ENCODE data around the gene CHMP4B.
"Not testable (repeated sequence)": the region's sequence is repeated elsewhere in the genome, so short reads cannot be mapped to it uniquely, and the experiment has no call there.

The CHMP4B gene

GRCh38 chr20:33789858-33790182 lies 21.3 kb upstream of the CHMP4B start:
- no peak for DNase-seq (ENCODE audit: low read depth)

DNA sequence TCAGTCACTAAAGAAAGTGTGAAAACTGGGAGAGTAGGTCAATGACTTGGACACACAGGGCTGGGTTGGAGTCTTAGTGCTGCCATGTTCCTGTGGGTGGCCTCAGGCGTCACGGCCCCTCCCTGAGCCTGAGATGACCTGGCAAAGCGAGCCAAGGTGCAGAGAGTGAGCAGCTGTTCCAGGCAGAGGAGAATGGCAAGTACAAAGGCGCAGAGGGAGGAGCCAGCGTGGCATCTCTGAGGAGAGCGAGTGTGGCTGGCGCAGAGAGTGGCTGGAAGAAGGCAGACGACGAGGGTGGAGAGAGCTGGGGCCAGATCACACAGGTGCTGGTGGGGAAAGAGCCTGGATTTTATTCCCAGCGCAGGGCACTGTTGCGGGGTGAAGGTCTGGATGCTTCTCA lies 20.6 kb upstream of the CHMP4B start:
- no peak for DNase-seq (ENCODE audit: low read depth)

DNA sequence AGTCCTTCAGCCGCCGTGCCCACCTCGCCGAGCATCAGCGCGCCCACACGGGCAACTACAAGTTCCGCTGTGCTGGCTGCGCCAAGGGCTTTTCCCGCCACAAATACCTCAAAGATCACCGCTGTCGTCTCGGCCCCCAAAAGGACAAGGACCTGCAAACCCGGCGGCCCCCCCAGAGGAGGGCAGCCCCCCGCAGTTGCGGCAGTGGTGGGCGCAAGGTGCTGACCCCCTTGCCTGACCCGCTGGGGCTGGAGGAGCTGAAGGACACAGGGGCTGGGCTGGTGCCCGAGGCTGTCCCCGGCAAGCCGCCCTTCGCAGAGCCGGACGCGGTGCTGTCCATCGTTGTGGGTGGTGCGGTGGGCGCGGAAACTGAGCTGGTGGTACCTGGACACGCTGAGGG lies 20.1 kb upstream of the CHMP4B start:
- no peak for DNase-seq (ENCODE audit: low read depth)

GRCh38 chr20:33791540-33791939 lies 19.6 kb upstream of the CHMP4B start:
- DNase-seq (ENCODE audit: low read depth): no peak

DNA sequence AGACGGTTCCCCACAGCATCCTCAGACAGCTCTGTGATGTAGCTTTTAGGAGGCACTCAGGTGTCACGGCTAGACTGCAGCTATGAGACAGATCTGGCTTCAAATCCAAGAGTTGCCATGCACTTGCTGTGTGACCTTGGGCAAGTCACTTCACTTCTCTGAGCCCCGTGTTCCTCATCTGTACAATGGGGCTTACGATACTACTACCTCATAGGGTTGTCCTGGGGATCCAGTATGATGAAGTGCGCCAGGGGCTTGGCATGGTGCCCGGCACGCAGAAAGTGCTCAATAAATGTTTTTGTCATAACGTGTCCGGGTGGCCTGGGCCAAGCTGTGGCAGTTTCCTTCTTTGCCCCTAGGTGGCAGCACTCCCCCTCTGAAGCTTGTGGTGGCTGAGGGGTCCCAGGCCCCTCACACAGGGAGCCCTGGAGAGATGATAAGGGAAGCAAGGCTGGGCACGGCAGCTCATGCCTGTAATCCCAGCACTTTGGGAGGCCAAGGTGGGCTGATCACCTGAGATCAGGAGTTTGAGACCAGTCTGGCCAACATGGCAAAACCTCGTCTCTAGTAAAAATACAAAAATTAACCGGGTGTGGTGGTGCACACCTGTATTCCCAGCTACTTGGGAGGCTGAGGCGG lies 19.1 kb upstream of the CHMP4B start:
- peak; percentile 46 for DNase-seq (ENCODE audit: low read depth)

- not testable (repeated sequence) for DNase-seq (ENCODE audit: low read depth)
Measured at GRCh38 chr20:33792598-33792989, 18.6 kb upstream of the CHMP4B start.

GRCh38 chr20:33793011-33793931 lies 17.9 kb upstream of the CHMP4B start:
- DNase-seq (ENCODE audit: low read depth): no peak

GRCh38 chr20:33796263-33796906 lies 14.8 kb upstream of the CHMP4B start:
- DNase-seq (ENCODE audit: low read depth): no peak

DNA sequence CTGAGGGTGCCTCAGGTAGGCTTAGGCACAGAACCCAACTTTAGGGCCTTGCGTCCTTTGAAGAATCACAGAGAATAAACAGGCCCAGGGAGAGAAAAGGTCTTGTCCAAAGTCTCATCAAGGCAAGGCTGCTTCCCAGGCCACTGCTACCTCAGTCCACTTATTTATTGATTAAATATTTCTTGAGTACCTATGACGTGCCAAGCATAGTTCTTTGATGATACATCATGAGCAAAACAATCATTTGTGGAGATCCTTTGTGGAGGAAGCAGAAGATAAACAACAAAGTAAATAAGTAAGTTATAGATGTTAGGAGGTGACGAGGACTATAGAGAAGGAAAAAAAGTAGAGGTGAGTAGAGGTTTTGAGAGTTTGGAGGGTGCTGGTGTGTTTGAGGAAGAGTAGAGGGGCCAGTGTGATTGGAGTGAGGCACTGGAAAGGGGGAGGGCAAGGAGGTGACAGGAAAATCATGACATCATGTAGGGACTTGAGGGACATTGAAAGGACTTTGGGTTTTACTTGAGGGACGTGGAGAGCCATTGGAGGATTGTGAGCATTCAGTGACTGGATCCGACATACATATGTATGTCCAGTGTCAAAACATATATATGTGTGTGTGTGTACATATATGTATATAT lies 14.1 kb upstream of the CHMP4B start:
- DNase-seq (ENCODE audit: low read depth): no peak

DNA sequence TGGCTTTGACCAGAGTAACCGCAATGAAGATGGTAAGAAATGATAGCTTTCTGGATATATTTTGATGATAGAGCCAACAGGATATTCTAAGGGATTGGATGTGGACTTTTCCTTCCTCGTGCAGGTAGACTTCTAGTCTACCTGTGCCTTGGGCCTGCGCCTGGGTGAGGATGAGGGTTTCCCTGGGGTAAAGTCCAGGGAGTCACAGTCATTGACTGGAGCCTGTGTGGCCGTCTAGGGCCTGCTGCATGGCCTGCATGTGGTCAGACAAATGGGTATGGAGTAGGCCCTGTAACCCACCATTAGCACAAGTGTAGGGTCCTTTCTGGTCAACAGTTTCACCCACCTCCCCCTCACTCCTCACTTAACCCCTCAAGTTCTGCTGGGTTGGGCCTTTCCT lies 12.7 kb upstream of the CHMP4B start:
- no peak for DNase-seq (ENCODE audit: low read depth)

DNA sequence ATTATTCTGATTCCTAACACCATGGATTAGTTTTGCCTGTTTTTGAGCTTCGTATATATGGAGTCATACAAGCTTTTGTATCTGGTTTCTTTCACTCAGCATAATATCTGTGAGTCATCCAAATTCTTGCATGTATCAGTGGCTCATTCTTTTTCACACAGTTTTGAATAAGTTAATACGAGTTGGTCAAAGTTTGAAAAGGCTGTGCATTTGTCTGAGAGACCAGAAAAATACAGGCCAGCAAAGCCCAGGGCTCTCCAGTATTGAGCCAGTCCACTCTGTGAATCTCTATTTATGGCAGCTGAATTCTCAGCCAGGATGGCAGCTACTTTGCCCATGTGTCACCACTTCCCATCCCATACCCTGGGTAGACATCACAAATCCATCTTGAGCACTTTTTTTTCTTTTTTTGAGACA lies 7.2 kb upstream of the CHMP4B start:
- no peak for DNase-seq (ENCODE audit: low read depth)

GRCh38 chr20:33808388-33808787 lies 2.8 kb upstream of the CHMP4B start:
- DNase-seq (ENCODE audit: low read depth): no peak

DNA sequence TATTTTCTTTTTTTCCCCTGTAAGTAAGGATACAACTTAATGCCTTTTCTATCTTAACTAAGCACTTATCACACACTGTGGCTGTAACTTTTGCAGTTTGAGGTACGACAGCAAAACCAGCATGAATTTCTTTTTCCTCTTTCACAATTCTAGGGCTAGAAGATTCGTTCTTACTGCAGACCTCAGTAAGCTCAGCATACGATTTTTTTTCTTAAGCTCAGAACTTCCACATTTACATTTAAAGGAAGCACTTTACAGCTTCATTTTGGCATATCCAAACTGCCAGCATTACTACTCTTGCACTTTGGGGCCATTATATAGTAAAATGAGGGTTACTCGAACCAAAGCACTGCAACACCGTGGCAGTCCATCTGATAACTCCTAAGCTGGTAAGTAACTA lies 889 bp upstream of the CHMP4B start:
- no peak for DNase-seq (ENCODE audit: low read depth)

GRCh38 chr20:33811776-33812151 lies 616 bp downstream of the CHMP4B start:
- DNase-seq (ENCODE audit: low read depth): no peak

- no peak for DNase-seq (ENCODE audit: low read depth)
Measured at GRCh38 chr20:33812152-33812849, 1.2 kb downstream of the CHMP4B start.

DNA sequence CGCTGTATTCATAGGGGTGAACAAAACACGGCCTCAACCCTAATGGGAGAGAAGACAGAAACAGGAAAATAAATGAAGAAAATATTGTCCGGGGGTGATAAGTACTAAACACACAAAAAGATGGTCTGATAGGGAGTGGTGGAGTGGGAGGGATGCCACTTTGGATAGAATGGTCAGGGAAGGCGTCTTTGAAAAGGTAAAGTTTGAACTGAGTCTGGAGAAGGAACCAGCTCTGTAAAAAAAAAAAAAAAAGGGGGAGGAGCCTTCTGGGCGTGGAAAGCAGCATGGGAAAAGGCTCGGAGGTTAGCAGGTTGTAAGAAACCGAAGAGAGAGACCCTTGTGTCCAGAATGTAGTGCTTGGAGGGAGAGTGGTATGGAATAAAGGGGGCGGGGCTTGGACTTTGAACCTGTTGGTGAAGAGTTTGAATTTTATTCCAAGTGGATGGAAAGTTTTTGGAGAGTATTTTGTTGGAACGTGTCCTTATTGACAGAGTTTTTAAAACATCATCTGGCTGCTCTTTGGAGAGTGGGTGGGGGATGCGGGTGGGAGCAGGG lies 1.8 kb downstream of the CHMP4B start:
- no peak for DNase-seq (ENCODE audit: low read depth)

- DNase-seq (ENCODE audit: low read depth): no peak
Measured at GRCh38 chr20:33814238-33814712, 3.1 kb downstream of the CHMP4B start.

- DNase-seq (ENCODE audit: low read depth): no peak
Measured at GRCh38 chr20:33815671-33816070, 4.5 kb downstream of the CHMP4B start.

- no peak for DNase-seq (ENCODE audit: low read depth)
Measured at GRCh38 chr20:33816191-33816590, 5.0 kb downstream of the CHMP4B start.

DNA sequence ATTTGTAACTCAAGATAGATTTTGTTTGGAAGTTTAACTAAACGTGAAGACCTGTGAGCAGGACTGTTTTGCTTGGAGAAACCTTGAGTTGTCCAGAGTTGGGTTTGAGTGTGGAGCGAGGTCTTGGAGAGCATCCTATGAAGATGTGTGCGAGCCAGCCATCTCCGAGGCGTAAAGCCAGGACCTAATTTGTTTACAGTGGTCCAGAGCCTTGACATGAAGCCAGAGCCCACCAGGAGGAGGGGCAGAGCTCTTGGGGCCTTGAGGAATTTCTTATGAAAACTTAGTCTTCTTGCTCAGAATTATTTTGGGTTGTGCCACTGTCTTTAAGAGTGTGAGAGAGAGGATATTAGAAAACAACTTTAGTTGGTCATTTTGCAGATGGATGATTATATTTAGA lies 6.3 kb downstream of the CHMP4B start:
- DNase-seq (ENCODE audit: low read depth): no peak

GRCh38 chr20:33819456-33819855 lies 8.3 kb downstream of the CHMP4B start:
- no peak for DNase-seq (ENCODE audit: low read depth)

GRCh38 chr20:33820362-33820761 lies 9.2 kb downstream of the CHMP4B start:
- no peak for DNase-seq (ENCODE audit: low read depth)
